Colonic mucosa (tissue), 4 donors: ENCODE data around the gene PTGFRN. TPM values are rescaled to one million over a fixed set of nuclear protein-coding genes. Genes with fewer than 3 reads are reported as not detected.

Experiments used
- DNase-seq: peaks from one replicate; pipeline ENCODE4 v3.0.0-alpha.2; 2020
- H3K27ac ChIP-seq: fragments of 200-600 bp; one replicate; pipeline ENCODE4 v1.8.0; 2021
- H3K27me3 ChIP-seq: fragments of 200-600 bp; one replicate; pipeline ENCODE4 v1.8.0; 2021
- H3K36me3 ChIP-seq: fragments of 200-600 bp; one replicate; pipeline ENCODE4 v1.8.0; 2021
- H3K4me1 ChIP-seq: fragments of 200-600 bp; one replicate; pipeline ENCODE4 v1.8.0; 2021; ENCODE audit warnings: mild to moderate bottlenecking
- H3K4me3 ChIP-seq: fragments of 200-600 bp; one replicate; pipeline ENCODE4 v1.8.0; 2021
- H3K9ac ChIP-seq, 2 donors: one replicate each; pipeline ENCODE4 v1.7.0; 2013; ENCODE audit warnings: control low read depth in 2 of 2, low read depth in 2 of 2, low read length in 2 of 2
- H3K9me3 ChIP-seq: fragments of 200-600 bp; one replicate; pipeline ENCODE4 v1.8.0; 2021
- intact Hi-C: fragments of 100-400 bp; cut with DNase I; formaldehyde crosslinking; loops from one replicate; pipeline ENCODE4 v1.14.1; 2022
- total RNA-seq, 2 donors: library from RNA; stranded (reverse); fragmentation: NEBNext Ultra II Directional in 1 of 2; extraction: Animal tissue kit (Norgen Biotek cat#: 25700) in 1 of 2; gene quantifications; one replicate each; pipeline ENCODE4 v1.2.1, GENCODE V29; 2021
- TF ChIP-seq, protein P1 (sequence below): fragments of 200-600 bp; IDR thresholded peaks from one replicate; pipeline ENCODE4 v1.8.0; 2022; ENCODE audit warnings: antibody characterized with exemption, mild to moderate bottlenecking
- donor health status: healthy.
- donor health status: DM: no; HTN: no; CAD: no.
- donor health status: DM: no; HTN: no; CAD: no.

PTGFRN gene
- total RNA-seq, 2 donors from 2014 or later, result 94.9 TPM

DNA sequence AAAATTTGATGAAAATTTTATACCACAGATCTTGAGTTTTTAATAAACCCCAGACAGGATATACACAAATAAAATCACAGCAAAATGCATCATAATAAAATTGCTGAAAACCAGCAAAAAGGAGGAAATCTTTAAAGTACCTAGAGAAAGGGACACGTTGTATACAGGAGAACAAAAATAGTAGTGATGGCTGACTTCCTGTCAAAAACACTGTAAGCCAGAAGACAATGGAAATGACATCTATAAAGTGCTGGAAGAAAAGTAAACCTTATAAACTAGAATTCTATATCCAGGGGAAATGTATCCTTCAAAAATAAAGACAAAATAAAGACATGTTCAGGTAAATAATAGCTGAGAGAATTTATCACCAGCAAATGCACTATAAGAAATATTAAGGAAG lies 14.6 kb upstream of the PTGFRN start:
- Histone ChIP-seq H3K4me1 (no peaks in the 10 kb centered on the region), H3K9me3 (no peaks in the 10 kb centered on the region), H3K9ac (no peak overlapping the region), H3K27me3 (no peaks in the 10 kb centered on the region), H3K36me3 (no peaks in the 10 kb centered on the region), H3K27ac (no peak overlapping the region), H3K4me3 (no peak overlapping the region)
- TF ChIP-seq, protein P1, sequence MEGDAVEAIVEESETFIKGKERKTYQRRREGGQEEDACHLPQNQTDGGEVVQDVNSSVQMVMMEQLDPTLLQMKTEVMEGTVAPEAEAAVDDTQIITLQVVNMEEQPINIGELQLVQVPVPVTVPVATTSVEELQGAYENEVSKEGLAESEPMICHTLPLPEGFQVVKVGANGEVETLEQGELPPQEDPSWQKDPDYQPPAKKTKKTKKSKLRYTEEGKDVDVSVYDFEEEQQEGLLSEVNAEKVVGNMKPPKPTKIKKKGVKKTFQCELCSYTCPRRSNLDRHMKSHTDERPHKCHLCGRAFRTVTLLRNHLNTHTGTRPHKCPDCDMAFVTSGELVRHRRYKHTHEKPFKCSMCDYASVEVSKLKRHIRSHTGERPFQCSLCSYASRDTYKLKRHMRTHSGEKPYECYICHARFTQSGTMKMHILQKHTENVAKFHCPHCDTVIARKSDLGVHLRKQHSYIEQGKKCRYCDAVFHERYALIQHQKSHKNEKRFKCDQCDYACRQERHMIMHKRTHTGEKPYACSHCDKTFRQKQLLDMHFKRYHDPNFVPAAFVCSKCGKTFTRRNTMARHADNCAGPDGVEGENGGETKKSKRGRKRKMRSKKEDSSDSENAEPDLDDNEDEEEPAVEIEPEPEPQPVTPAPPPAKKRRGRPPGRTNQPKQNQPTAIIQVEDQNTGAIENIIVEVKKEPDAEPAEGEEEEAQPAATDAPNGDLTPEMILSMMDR, result no peak
- no peak for DNase-seq
- intact Hi-C loops, result no loop called here

- Histone ChIP-seq H3K4me3 (no peak overlapping the region), H3K27ac (no peak overlapping the region), H3K9me3 (no peaks in the 10 kb centered on the region), H3K36me3 (no peaks in the 10 kb centered on the region), H3K27me3 (no peaks in the 10 kb centered on the region), H3K4me1 (no peaks in the 10 kb centered on the region), H3K9ac (no peak overlapping the region)
- TF ChIP-seq, protein P1, result no peak
- DNase-seq, result no peak
- intact Hi-C loops, result no loop called here
Measured at GRCh38 chr1:116899529-116899928, 10.2 kb upstream of the PTGFRN start.

- no peak overlapping the region for H3K4me3 ChIP-seq
- no peaks in the 10 kb centered on the region for H3K27me3 ChIP-seq
- intact Hi-C loops, result loop anchor here (10.0 kb wide), 1 partner anchor 166 kb away; no protein-coding TSS in a partner anchor
- TF ChIP-seq, protein P1, result no peak
- no peak for DNase-seq
- no peaks in the 10 kb centered on the region for H3K36me3 ChIP-seq
- H3K9ac ChIP-seq, result no peak overlapping the region
- no peaks in the 10 kb centered on the region for H3K9me3 ChIP-seq
- no peaks in the 10 kb centered on the region for H3K4me1 ChIP-seq
- H3K27ac ChIP-seq, result no peak overlapping the region
Measured at GRCh38 chr1:116900471-116901365, 9.0 kb upstream of the PTGFRN start.

DNA sequence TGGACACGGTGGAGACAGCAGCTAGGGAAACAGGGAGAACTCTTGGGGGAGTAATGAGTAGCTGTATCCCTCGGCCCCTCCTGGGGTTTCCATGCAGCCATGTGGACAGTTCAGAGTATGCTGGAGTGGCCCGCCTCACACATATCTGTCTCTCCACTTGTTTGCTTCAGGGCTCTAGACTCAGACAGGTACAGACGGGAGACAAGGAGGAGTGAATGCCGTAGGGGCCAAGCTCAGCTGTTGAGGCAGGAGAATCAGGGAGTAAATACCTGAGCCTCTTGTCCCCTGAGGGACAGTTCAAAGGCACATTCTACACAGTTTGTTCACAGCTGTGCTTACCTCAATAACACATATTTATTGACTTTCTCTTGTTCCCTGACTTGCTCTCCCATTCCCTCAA lies 7.7 kb upstream of the PTGFRN start:
- Histone ChIP-seq H3K4me3 (no peak overlapping the region), H3K36me3 (no peaks in the 10 kb centered on the region), H3K9me3 (no peaks in the 10 kb centered on the region), H3K27ac (no peak overlapping the region), H3K9ac (no peak overlapping the region), H3K4me1 (no peaks in the 10 kb centered on the region), H3K27me3 (no peaks in the 10 kb centered on the region)
- TF ChIP-seq, protein P1, result no peak
- DNase-seq, result no peak
- intact Hi-C loops, result loop anchor here (10.0 kb wide), 1 partner anchor 167 kb away; no protein-coding TSS in a partner anchor

DNA sequence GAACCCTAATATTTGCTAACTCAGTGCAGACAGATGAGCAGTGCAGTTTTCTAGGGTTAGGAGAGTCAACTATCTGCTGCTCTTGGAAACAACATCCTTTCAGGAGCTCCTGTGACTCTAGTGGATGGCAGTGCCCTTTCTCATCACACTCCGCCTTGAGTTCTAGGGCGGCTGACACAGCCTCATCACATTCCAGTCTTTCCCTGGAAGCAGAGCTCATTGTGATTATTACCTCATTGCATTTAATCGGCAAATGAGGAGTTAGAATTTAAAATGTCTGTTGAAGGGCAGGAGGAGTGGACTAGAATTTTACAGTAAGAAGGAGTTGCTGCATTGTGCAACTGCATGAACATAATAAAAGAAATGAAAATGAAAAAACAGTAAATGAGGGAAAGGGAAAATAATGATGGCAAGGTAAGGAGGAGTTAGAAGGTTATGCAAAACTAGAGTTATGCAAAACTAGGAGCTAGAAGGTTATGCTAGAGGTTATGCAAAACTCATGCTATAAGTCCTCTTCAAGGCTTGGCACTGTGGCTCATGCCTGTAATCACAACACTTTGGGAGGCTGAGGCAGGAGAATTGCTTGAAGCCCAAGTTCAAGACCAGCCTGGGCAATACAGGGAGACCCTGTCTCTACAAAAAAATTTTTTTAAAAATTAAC lies 6.9 kb upstream of the PTGFRN start:
- TF ChIP-seq, protein P1, result no peak
- no peak overlapping the region for H3K9ac ChIP-seq
- no peak for DNase-seq
- H3K27me3 ChIP-seq, result no peaks in the 10 kb centered on the region
- no peaks in the 10 kb centered on the region for H3K9me3 ChIP-seq
- H3K4me1 ChIP-seq, result no peaks in the 10 kb centered on the region
- intact Hi-C loops, result loop anchor here (10.0 kb wide), 1 partner anchor 168 kb away; no protein-coding TSS in a partner anchor
- H3K4me3 ChIP-seq, result no peak overlapping the region
- H3K27ac ChIP-seq, result no peak overlapping the region
- H3K36me3 ChIP-seq, result no peaks in the 10 kb centered on the region
